ENCODE results near the gene ZNF124.
"Not testable (repeated sequence)": the region's sequence is repeated elsewhere in the genome, so short reads cannot be mapped to it uniquely, and the experiment has no call there.

Gene ZNF124

GRCh38 chr1:247175458-247175857 lies 3.6 kb upstream of the ZNF124 start:
- in situ Hi-C loops (cut with HindIII; ENCODE audit: low sequenced_read_pairs): no loop called here
- TF ChIP-seq CTCF (IDR thresholded peaks at IDR 0.05; ENCODE audit: low read depth, low read length, missing control alignments): no peak
- no peak overlapping the region for H3K4me3 ChIP-seq (ENCODE audit: low read depth, low read length)
- DNase-seq (ENCODE audit: low read depth): no peak

GRCh38 chr1:247173431-247173830 lies 1.6 kb upstream of the ZNF124 start:
- DNase-seq (ENCODE audit: low read depth): no peak
- in situ Hi-C loops (cut with HindIII; ENCODE audit: low sequenced_read_pairs): no loop called here
- H3K4me3 ChIP-seq (ENCODE audit: low read depth, low read length): no peak overlapping the region
- TF ChIP-seq CTCF (IDR thresholded peaks at IDR 0.05; ENCODE audit: low read depth, low read length, missing control alignments): no peak

DNA sequence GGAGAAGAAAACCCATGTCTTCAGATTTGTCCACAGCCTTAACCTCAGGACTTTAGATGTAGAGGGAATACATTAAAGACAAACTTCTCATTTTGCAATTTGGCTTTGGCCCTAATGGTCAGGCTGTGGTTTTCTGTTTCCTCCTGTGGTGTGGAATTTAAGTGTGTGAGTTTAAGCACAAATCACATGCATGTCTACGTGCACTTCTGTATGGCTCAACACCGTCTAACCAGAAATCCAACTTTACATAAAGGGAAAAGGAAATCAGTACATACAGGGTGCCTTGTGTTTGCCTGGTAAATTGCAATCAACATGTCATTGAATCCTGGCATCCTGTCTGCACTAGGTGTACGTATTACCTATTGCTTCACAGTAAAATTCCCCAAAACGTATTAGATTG lies 1.2 kb upstream of the ZNF124 start:
- no peak for TF ChIP-seq CTCF (IDR thresholded peaks at IDR 0.05; ENCODE audit: low read depth, low read length, missing control alignments)
- in situ Hi-C loops (cut with HindIII; ENCODE audit: low sequenced_read_pairs): no loop called here
- no peak for DNase-seq (ENCODE audit: low read depth)
- H3K4me3 ChIP-seq (ENCODE audit: low read depth, low read length): no peak overlapping the region

GRCh38 chr1:247171443-247171842 lies 377 bp downstream of the ZNF124 start:
- DNase-seq (ENCODE audit: low read depth); in situ Hi-C loops (cut with HindIII; ENCODE audit: low sequenced_read_pairs); H3K4me3 ChIP-seq (ENCODE audit: low read depth, low read length): not testable (repeated sequence)

DNA sequence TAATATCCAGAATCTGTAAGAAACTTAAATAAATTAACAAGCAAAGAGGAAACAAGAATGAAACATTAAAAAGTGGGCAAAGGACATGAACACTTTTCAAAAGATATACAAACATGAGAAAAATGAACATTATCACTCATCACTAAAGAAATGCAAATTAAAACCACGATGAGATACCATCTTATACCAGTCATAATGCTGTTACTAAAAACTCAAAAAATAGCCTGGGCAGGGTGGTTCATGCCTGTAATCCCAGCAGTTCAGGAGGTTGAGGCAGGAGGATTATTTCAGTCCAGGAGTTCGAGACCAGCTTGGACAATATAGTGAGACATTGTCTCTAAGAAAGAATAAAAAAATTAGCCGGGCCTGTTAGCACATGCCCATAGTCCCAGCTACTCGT lies 6.1 kb downstream of the ZNF124 start:
- DNase-seq (ENCODE audit: low read depth): no peak
- in situ Hi-C loops (cut with HindIII; ENCODE audit: low sequenced_read_pairs): no loop called here
- TF ChIP-seq CTCF (IDR thresholded peaks at IDR 0.05; ENCODE audit: low read depth, low read length, missing control alignments): no peak
- no peak overlapping the region for H3K4me3 ChIP-seq (ENCODE audit: low read depth, low read length)

GRCh38 chr1:247164694-247165093 lies 7.1 kb downstream of the ZNF124 start:
- no peak for DNase-seq (ENCODE audit: low read depth)
- no peak overlapping the region for H3K4me3 ChIP-seq (ENCODE audit: low read depth, low read length)
- in situ Hi-C loops (cut with HindIII; ENCODE audit: low sequenced_read_pairs): loop anchor here (5.0 kb wide), 1 partner anchor 33 kb away; no protein-coding TSS in a partner anchor
- no peak for TF ChIP-seq CTCF (IDR thresholded peaks at IDR 0.05; ENCODE audit: low read depth, low read length, missing control alignments)

- TF ChIP-seq CTCF (IDR thresholded peaks at IDR 0.05; ENCODE audit: low read depth, low read length, missing control alignments): no peak
- no peak overlapping the region for H3K4me3 ChIP-seq (ENCODE audit: low read depth, low read length)
- in situ Hi-C loops (cut with HindIII; ENCODE audit: low sequenced_read_pairs): no loop called here
- DNase-seq (ENCODE audit: low read depth): no peak
These were observed 15.0 kb downstream of the ZNF124 start for GRCh38 chr1:247156787-247157232.
